Prostate gland (tissue), 2 donors: ENCODE data around the gene WDR64. TPM values are rescaled to one million over a fixed set of nuclear protein-coding genes. Genes with fewer than 3 reads are reported as not detected.

ENCODE experiments used
- DNase-seq: peaks from one replicate; pipeline ENCODE4 v3.0.0-alpha.2; 2019; ENCODE audit warnings: low spot score
- H3K27ac ChIP-seq, 2 donors: fragments of 200-600 bp; sonication (generic); 2 replicates each; pipeline ENCODE4 v1.5.1; 2017 to 2019
- H3K27me3 ChIP-seq: fragments of 200-600 bp; sonication (generic); replicated peaks from 2 replicates; pipeline ENCODE4 v1.5.1; 2019; ENCODE audit not compliant: insufficient read depth
- H3K36me3 ChIP-seq, 2 donors: fragments of 200-600 bp; sonication (generic); 1 replicate in 1 of 2; 2 replicates in 1 of 2; pipeline versions ENCODE4 v1.5.1 to v1.8.1; 2017 to 2019
- H3K4me1 ChIP-seq: fragments of 200-600 bp; sonication (generic); replicated peaks from 2 replicates; pipeline ENCODE4 v1.5.1; 2019
- H3K4me3 ChIP-seq, 2 donors: fragments of 200-600 bp; sonication (generic); 2 replicates each; pipeline ENCODE4 v1.5.1; 2017 to 2019
- H3K9me3 ChIP-seq: fragments of 200-600 bp; sonication (generic); 2 replicates; pipeline ENCODE4 v1.5.1; 2017
- CTCF ChIP-seq, 4 experiments: fragments of 200-600 bp in 2 of 4; fragments of 450-650 bp in 2 of 4; sonication (generic) in 2 of 4; IDR thresholded peaks; 1 replicate in 3 of 4; 2 replicates in 1 of 4; pipeline ENCODE4 v1.5.1; 2016 to 2019; ENCODE audit warnings: antibody characterized with exemption in 4 of 4, mild to moderate bottlenecking in 2 of 4, moderate library complexity in 2 of 4
- POLR2A ChIP-seq: fragments of 450-650 bp; IDR thresholded peaks from one replicate; pipeline ENCODE4 v1.6.1; 2016; ENCODE audit warnings: antibody characterized with exemption, mild to moderate bottlenecking
- POLR2AphosphoS5 ChIP-seq: sonication (generic); formaldehyde crosslinking; IDR thresholded peaks from one replicate; pipeline ENCODE4 v1.6.1; 2017; ENCODE audit warnings: antibody characterized with exemption
- WGBS: methylation state at CpG from one replicate; pipeline ENCODE4 v1.1.5; 2018; 5-methylcytosine and 5-hydroxymethylcytosine counted together
- intact Hi-C: fragments of 100-400 bp; cut with DNase I; formaldehyde crosslinking; loops from one replicate; pipeline ENCODE4 v1.14.2; 2022
- total RNA-seq, 2 donors: library from RNA; depleted of rRNA; stranded (reverse); fragments of >200 nt; gene quantifications; one replicate each; pipeline ENCODE4 v1.1.0, GENCODE V29; 2016

Gene WDR64
- total RNA-seq, 2 donors from 2014 or later = 0.91 TPM; not detected in 1

DNA sequence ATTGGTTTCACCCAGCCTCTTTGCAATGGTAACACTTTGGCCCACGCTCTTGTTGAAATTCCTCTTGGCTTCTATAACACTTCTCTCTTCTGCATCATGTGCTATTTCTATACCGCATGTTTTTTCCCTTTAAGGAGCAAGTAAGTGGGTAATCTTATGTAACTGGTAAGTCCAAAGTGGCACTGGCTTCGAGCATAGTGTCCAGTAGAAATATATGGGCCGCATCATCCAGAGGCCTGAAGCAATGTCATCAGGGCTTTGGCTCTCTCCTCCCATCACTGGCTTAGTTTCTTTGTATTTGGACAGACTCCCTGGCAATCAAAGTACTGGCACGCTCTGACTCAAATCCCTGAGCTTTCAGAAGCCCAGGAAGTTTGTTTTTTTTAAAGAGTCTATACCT is 29.4 kb upstream of the WDR64 start:
- 92% methylated on average over 5 of the region's 5 CpGs for WGBS
- intact Hi-C loops = no loop called here
- no peak for DNase-seq

GRCh38 chr1:241624935-241625334 is 27.1 kb upstream of the WDR64 start:
- TF ChIP-seq POLR2AphosphoS5 (no peak), POLR2A (no peak), CTCF (IDR thresholded peaks at IDR 0.05) (no peak)
- DNase-seq = no peak
- Histone ChIP-seq H3K4me1 (no peaks in the 10 kb centered on the region), H3K27me3 (no peaks in the 10 kb centered on the region), H3K27ac (no peak overlapping the region), H3K4me3 (no peak overlapping the region), H3K9me3 (no peaks in the 10 kb centered on the region), H3K36me3 (no peaks in the 10 kb centered on the region)
- WGBS = 66% methylated on average over 2 of the region's 2 CpGs
- intact Hi-C loops = no loop called here

More for the DNA sequence above, 29.4 kb upstream of the WDR64 start:
- no peaks in the 10 kb centered on the region for H3K9me3 ChIP-seq
- TF ChIP-seq POLR2AphosphoS5 = no peak
- TF ChIP-seq POLR2A = no peak
- TF ChIP-seq CTCF (IDR thresholded peaks at IDR 0.05) = no peak
- no peak overlapping the region for H3K27ac ChIP-seq
- no peaks in the 10 kb centered on the region for H3K4me1 ChIP-seq
- no peaks in the 10 kb centered on the region for H3K27me3 ChIP-seq
- H3K4me3 ChIP-seq = no peak overlapping the region
- no peaks in the 10 kb centered on the region for H3K36me3 ChIP-seq

DNA sequence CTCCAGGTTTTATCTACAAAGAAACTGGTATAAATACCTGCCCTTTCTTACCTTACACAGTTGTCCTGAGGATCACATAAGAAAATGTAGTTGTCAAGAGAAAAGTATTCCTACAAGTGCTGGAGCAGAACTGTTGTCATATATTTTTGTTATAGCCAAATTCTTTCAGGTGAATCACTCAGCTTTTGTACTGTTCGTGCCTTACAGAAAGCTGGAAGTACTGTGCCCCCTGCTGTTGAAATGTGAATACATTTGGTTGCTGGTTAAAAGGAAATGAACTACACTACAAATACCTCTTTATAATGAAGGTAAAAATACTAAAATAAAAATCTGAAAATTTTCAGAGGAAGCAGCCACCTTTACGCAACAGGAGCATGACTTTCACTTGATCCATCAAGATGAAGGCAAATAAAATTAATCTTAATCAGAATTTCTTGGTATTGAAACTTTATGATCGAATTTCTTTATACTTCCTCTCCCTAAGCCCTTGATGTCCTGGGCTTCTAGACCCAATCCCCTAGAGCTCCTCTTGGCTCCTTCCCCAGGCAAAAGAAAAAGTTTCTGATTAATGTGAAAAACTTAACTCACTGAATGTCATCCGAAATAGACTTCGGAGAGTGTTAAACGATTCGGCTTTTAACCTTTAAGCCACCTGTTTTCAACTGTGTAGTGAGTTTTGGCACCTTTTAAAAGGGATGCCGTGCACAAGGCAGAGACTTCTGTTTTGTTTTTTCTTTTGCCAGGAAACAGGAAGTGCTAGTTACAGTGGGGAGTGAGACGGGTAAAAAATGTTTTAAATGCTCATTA is 24.4 kb upstream of the WDR64 start:
- DNase-seq = no peak
- intact Hi-C loops = no loop called here
- peak; percentile 18 for TF ChIP-seq POLR2AphosphoS5
- peak in 3 of 4 experiments; percentile 45 to 64 (median 57) for TF ChIP-seq CTCF (IDR thresholded peaks at IDR 0.05)
- no peak for TF ChIP-seq POLR2A
- H3K27me3 ChIP-seq = no peaks in the 10 kb centered on the region
- H3K9me3 ChIP-seq = no peaks in the 10 kb centered on the region
- no peaks in the 10 kb centered on the region for H3K36me3 ChIP-seq
- H3K4me1 ChIP-seq = no peaks in the 10 kb centered on the region
- WGBS = 39% methylated on average over 9 of the region's 9 CpGs
- no peak overlapping the region for H3K4me3 ChIP-seq
- no peak overlapping the region for H3K27ac ChIP-seq

DNA sequence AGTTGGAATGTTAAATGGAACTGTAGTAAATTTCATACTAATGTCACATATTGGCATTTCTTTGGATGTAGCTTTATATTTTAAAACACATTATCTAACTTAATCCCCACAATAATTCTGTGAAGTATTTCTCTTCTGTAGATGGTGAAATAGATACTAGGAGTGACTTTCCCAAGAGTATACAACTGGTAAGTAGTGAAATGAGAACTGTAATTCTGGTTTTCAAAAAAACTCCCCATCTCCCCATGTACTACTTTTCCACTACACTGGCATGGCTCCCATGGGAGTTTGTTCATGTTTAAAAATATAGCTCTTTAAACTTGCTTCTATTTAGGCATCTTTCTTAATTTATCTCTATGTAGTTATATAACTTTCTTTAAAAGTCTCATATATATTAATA is 22.1 kb upstream of the WDR64 start:
- TF ChIP-seq POLR2A = no peak
- no peak for TF ChIP-seq CTCF (IDR thresholded peaks at IDR 0.05)
- no peak for DNase-seq
- Histone ChIP-seq H3K27ac (no peak overlapping the region), H3K4me1 (no peaks in the 10 kb centered on the region), H3K9me3 (no peaks in the 10 kb centered on the region), H3K27me3 (no peaks in the 10 kb centered on the region), H3K4me3 (no peak overlapping the region), H3K36me3 (no peaks in the 10 kb centered on the region)
- intact Hi-C loops = no loop called here

GRCh38 chr1:241630476-241630875 is 21.6 kb upstream of the WDR64 start:
- Histone ChIP-seq H3K4me3 (no peak overlapping the region), H3K27ac (no peak overlapping the region), H3K9me3 (no peaks in the 10 kb centered on the region), H3K4me1 (no peaks in the 10 kb centered on the region), H3K36me3 (no peaks in the 10 kb centered on the region), H3K27me3 (no peaks in the 10 kb centered on the region)
- TF ChIP-seq CTCF (IDR thresholded peaks at IDR 0.05) = no peak
- no peak for TF ChIP-seq POLR2A
- TF ChIP-seq POLR2AphosphoS5 = no peak
- 83% methylated on average over 1 of the region's 1 CpG for WGBS
- no peak for DNase-seq
- intact Hi-C loops = no loop called here
